Body of pancreas (tissue), 4 donors: ENCODE measurements around the gene PPFIA2. TPM values are rescaled to one million over a fixed set of nuclear protein-coding genes. Genes with fewer than 3 reads are reported as not detected.

Source experiments
- ATAC-seq: fragments of 150-250 bp; one replicate; pipeline ENCODE4 v1.9.1; 2016
- DNase-seq, 4 donors: peaks; one replicate each; pipeline ENCODE4 v3.0.0-alpha.2; 2019
- H3K27ac ChIP-seq, 4 donors: fragments of 200-600 bp; sonication (generic); 1 replicate in 3 of 4; 2 replicates in 1 of 4; pipeline versions ENCODE4 v1.5.1 to v1.6.1; 2016 to 2019; ENCODE audit warnings: mild to moderate bottlenecking in 1 of 4, mixed read lengths in 1 of 4, moderate library complexity in 1 of 4
- H3K27me3 ChIP-seq, 2 donors: fragments of 200-600 bp; sonication (generic); one replicate each; pipeline ENCODE4 v1.6.0; 2016; ENCODE audit warnings: mild to moderate bottlenecking in 1 of 2
- H3K36me3 ChIP-seq, 2 donors: fragments of 200-600 bp; sonication (generic); replicated peaks in 1 of 2; 2 replicates each; pipeline ENCODE4 v1.5.1; 2016; ENCODE audit warnings: low read depth in 2 of 2; ENCODE audit not compliant: insufficient read depth in 1 of 2
- H3K4me1 ChIP-seq: fragments of 200-600 bp; sonication (generic); one replicate; pipeline ENCODE4 v1.6.0; 2016
- H3K4me3 ChIP-seq, 2 donors: fragments of 200-600 bp; sonication (generic); 1 replicate in 1 of 2; 2 replicates in 1 of 2; pipeline ENCODE4 v1.5.1; 2016 to 2019
- H3K9me3 ChIP-seq, 3 donors: fragments of 200-600 bp; sonication (generic); 1 replicate in 2 of 3; 2 replicates in 1 of 3; pipeline ENCODE4 v1.5.1; 2016
- POLR2A ChIP-seq, 3 donors: fragments of 450-650 bp; IDR thresholded peaks; one replicate each; pipeline ENCODE4 v1.6.1; 2016; ENCODE audit warnings: antibody characterized with exemption in 3 of 3, mild to moderate bottlenecking in 2 of 3
- WGBS, 2 donors: methylation state at CpG; one replicate each; pipeline ENCODE4 v1.1.5; 2017; 5-methylcytosine and 5-hydroxymethylcytosine counted together
- intact Hi-C: fragments of 100-400 bp; cut with DNase I; formaldehyde crosslinking; loops from one replicate; pipeline ENCODE4 v1.15.1; 2023
- total RNA-seq, 2 donors: library from RNA; depleted of rRNA; stranded (reverse); fragments of >200 nt; gene quantifications; one replicate each; pipeline ENCODE4 v1.1.0, GENCODE V29; 2016
- TF ChIP-seq, protein P1 (sequence below), 7 experiments: fragments of 450-650 bp in 4 of 7; fragments of 200-600 bp in 3 of 7; sonication (generic) in 3 of 7; IDR thresholded peaks; one replicate each; pipeline ENCODE4 v1.5.1; 2016 to 2019; ENCODE audit warnings: antibody characterized with exemption in 7 of 7

Gene PPFIA2
- total RNA-seq, 2 donors from 2014 or later = 0.52 TPM; not detected in 1

DNA sequence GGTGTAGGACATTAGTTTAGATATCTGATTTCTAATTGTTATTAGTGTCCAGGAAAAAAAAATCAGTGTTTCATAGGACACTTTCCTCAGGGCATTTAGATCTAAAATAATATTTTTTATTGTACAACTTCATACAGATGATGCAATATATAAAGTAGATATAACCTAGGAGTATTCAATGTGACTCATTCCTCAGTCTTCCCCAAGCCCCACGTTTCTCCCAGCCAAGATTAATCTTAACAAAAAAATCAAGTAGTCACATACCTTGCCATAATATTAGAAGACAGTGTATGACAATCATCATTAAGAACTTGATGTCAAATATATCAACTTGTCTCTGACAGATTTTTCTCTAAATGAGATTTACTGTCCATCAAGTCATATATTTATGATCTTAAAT, 37.1 kb downstream of the PPFIA2 start:
- 11 to 21% methylated on average over 1 of the region's 1 CpG for WGBS, 2 donors
- Histone ChIP-seq H3K9me3 (no peaks in the 10 kb centered on the region), H3K4me3 (no peak overlapping the region), H3K27me3 (no peaks in the 10 kb centered on the region), H3K27ac (no peak overlapping the region), H3K36me3 (no peaks in the 10 kb centered on the region), H3K4me1 (no peaks in the 10 kb centered on the region)
- TF ChIP-seq, protein P1, sequence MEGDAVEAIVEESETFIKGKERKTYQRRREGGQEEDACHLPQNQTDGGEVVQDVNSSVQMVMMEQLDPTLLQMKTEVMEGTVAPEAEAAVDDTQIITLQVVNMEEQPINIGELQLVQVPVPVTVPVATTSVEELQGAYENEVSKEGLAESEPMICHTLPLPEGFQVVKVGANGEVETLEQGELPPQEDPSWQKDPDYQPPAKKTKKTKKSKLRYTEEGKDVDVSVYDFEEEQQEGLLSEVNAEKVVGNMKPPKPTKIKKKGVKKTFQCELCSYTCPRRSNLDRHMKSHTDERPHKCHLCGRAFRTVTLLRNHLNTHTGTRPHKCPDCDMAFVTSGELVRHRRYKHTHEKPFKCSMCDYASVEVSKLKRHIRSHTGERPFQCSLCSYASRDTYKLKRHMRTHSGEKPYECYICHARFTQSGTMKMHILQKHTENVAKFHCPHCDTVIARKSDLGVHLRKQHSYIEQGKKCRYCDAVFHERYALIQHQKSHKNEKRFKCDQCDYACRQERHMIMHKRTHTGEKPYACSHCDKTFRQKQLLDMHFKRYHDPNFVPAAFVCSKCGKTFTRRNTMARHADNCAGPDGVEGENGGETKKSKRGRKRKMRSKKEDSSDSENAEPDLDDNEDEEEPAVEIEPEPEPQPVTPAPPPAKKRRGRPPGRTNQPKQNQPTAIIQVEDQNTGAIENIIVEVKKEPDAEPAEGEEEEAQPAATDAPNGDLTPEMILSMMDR (IDR thresholded peaks at IDR 0.05) = no peak
- TF ChIP-seq POLR2A (IDR thresholded peaks at IDR 0.05) = no peak
- intact Hi-C loops = no loop called here
- DNase-seq = no peak
- ATAC-seq = no peak

DNA sequence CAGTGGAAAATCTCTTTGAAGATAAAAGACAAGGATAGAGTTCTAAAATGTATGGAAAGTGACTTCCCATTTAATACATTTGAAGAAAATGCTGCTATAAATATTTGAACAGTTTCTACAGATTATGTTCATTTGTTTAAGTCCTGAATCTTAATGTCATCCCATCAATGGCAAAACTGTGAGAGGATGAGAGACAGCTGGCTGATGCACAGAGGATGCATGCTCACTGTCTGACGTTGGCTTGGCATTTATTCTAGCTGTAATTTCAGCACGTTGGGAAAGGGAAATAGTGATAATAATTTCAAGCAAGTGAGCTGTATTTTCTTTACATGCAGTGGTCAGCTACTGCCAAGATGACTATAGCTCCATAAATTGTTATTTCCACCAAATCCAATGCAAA, 40.5 kb downstream of the PPFIA2 start:
- DNase-seq (no peak), ATAC-seq (no peak)
- WGBS, 2 donors = 29 to 38% methylated on average over 2 of the region's 2 CpGs
- no peaks in the 10 kb centered on the region for H3K9me3 ChIP-seq
- no peaks in the 10 kb centered on the region for H3K36me3 ChIP-seq
- no peaks in the 10 kb centered on the region for H3K4me1 ChIP-seq
- no peaks in the 10 kb centered on the region for H3K27me3 ChIP-seq
- no peak overlapping the region for H3K4me3 ChIP-seq
- intact Hi-C loops = no loop called here
- H3K27ac ChIP-seq = no peak overlapping the region
- TF ChIP-seq POLR2A (IDR thresholded peaks at IDR 0.05) = no peak
- TF ChIP-seq, protein P1 (IDR thresholded peaks at IDR 0.05) = no peak

DNA sequence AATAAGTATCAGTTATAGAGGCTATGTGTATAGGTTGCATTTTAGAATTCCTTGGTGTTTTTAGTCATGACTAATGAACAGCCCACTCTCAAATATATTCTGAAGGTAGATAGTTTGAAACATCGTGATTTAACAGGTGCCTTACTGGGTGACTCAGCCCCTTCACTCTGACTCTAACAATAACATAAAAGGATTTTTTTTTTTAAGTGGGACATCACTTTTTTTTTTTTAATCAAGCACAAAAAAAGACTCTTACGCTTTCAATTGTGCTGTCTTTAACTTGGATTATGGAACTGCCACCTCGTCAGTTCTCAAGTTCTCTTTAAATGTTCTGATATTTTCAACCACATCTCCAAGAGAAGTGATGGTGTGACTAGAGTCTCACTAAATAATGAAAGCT, 46.6 kb downstream of the PPFIA2 start:
- H3K27me3 ChIP-seq = no peaks in the 10 kb centered on the region
- ATAC-seq = no peak
- 78 to 80% methylated on average over 3 of the region's 3 CpGs for WGBS, 2 donors
- no peaks in the 10 kb centered on the region for H3K4me1 ChIP-seq
- H3K36me3 ChIP-seq = no peaks in the 10 kb centered on the region
- H3K27ac ChIP-seq = no peak overlapping the region
- DNase-seq = no peak
- no peaks in the 10 kb centered on the region for H3K9me3 ChIP-seq
- intact Hi-C loops = no loop called here
- no peak overlapping the region for H3K4me3 ChIP-seq
- no peak for TF ChIP-seq POLR2A (IDR thresholded peaks at IDR 0.05)
- TF ChIP-seq, protein P1 (IDR thresholded peaks at IDR 0.05) = no peak

DNA sequence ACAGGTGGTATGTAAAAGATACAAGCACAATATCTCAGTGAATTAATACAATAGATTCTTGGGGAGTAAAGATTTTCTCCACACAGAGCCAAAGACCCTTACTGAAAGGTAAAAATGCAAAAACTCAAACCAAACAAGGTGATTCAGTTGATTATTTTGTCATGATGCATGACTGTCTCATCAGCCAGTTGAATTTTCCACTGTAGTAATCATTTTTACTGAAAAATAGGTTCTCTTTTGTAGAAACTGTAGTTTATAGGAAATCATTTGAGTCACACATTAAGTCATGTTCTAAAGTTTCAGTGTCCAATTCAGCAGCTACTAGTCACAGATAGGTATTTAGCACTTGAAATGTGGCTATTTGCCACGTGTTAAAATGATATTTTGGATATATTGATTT, 53.6 kb downstream of the PPFIA2 start:
- TF ChIP-seq, protein P1 (IDR thresholded peaks at IDR 0.05) = no peak
- no peak for TF ChIP-seq POLR2A (IDR thresholded peaks at IDR 0.05)
- Histone ChIP-seq H3K27me3 (no peaks in the 10 kb centered on the region), H3K36me3 (no peaks in the 10 kb centered on the region), H3K4me1 (no peaks in the 10 kb centered on the region), H3K4me3 (no peak overlapping the region), H3K9me3 (no peaks in the 10 kb centered on the region), H3K27ac (no peak overlapping the region)
- intact Hi-C loops = no loop called here
- DNase-seq = no peak
- 49 to 59% methylated on average over 1 of the region's 1 CpG for WGBS, 2 donors
- ATAC-seq = no peak

DNA sequence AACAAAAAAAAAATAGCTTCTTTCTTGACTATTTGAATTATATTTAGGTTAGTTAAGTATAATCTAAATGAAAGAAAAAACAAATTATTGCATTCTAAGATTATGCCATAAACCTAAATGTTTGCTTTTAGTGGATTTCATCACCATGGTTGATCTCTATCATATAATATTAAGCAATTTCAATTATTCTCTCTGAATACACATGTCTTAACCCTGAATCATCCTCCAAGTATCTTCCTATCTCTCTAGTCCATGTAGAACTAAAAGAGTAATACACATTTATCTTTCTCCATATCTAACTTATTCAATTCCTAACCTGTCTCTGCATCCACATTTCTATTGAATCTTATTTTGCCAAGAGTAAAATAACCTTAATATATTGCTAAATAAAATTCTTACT, 59.6 kb downstream of the PPFIA2 start:
- ATAC-seq (no peak), DNase-seq (no peak)
- no peak for TF ChIP-seq POLR2A (IDR thresholded peaks at IDR 0.05)
- TF ChIP-seq, protein P1 (IDR thresholded peaks at IDR 0.05) = no peak
- H3K27ac ChIP-seq = no peak overlapping the region
- no peak overlapping the region for H3K4me3 ChIP-seq
- H3K27me3 ChIP-seq = no peaks in the 10 kb centered on the region
- H3K9me3 ChIP-seq = no peaks in the 10 kb centered on the region
- no peaks in the 10 kb centered on the region for H3K36me3 ChIP-seq
- H3K4me1 ChIP-seq = no peaks in the 10 kb centered on the region
- intact Hi-C loops = no loop called here
